HepG2 (cell line): ENCODE measurements around the gene SERPIND1. TPM values are rescaled to one million over a fixed set of nuclear protein-coding genes. Genes with fewer than 3 reads are reported as not detected.

Experiments used
- DR1 ChIP-seq: sonication (generic); formaldehyde crosslinking; IDR thresholded peaks from 2 replicates; pipeline ENCODE4 v1.8.0; 2021; ENCODE audit warnings: mild to moderate bottlenecking, missing genetic modification reagents, inconsistent platforms
- MTA3 ChIP-seq: sonication (generic); formaldehyde crosslinking; IDR thresholded peaks from 2 replicates; pipeline ENCODE4 v1.4.0; 2020; ENCODE audit warnings: missing genetic modification reagents
- NR1H2 ChIP-seq: sonication (generic); formaldehyde crosslinking; IDR thresholded peaks from 2 replicates; pipeline ENCODE4 v1.8.1; 2022; ENCODE audit warnings: low read depth, missing genetic modification reagents, borderline replicate concordance
- RBFOX2 ChIP-seq: fragments of 200-400 bp; formaldehyde crosslinking; IDR thresholded peaks from 2 replicates; pipeline ENCODE4 v1.6.1; 2017; ENCODE audit warnings: low read depth, mild to moderate bottlenecking, low read length
- SMAD3 ChIP-seq: sonication (generic); formaldehyde crosslinking; IDR thresholded peaks from 2 replicates; pipeline ENCODE4 v1.4.0; 2020; ENCODE audit warnings: missing genetic modification reagents
- TAF1 ChIP-seq: sonication (generic); formaldehyde crosslinking; IDR thresholded peaks from 2 replicates; pipeline ENCODE4 v1.4.0; 2020; ENCODE audit warnings: missing genetic modification reagents
- TSC22D2 ChIP-seq: sonication (generic); formaldehyde crosslinking; IDR thresholded peaks from 2 replicates; pipeline ENCODE4 v1.5.1; 2020; ENCODE audit warnings: missing genetic modification reagents, mild to moderate bottlenecking, borderline replicate concordance
- ZNF101 ChIP-seq: sonication (generic); formaldehyde crosslinking; IDR thresholded peaks from 2 replicates; pipeline ENCODE4 v1.4.0; 2020; ENCODE audit warnings: mild to moderate bottlenecking, low read depth, missing genetic modification reagents, borderline replicate concordance
- ZNF17 ChIP-seq: sonication (generic); formaldehyde crosslinking; IDR thresholded peaks from 2 replicates; pipeline ENCODE4 v1.5.0; 2020; ENCODE audit warnings: mild to moderate bottlenecking, missing genetic modification reagents
- ZNF260 ChIP-seq: sonication (generic); formaldehyde crosslinking; IDR thresholded peaks from 2 replicates; pipeline ENCODE4 v1.4.0; 2020; ENCODE audit warnings: missing genetic modification reagents, low read depth, mild to moderate bottlenecking, borderline replicate concordance
- ZNF431 ChIP-seq: sonication (generic); formaldehyde crosslinking; IDR thresholded peaks from 2 replicates; pipeline ENCODE4 v1.9.0; 2022; ENCODE audit warnings: missing genetic modification reagents, low read depth, mild to moderate bottlenecking, borderline replicate concordance
- ZNF451 ChIP-seq: sonication (generic); formaldehyde crosslinking; IDR thresholded peaks from 2 replicates; pipeline ENCODE4 v1.5.0; 2020; ENCODE audit warnings: mild to moderate bottlenecking, missing genetic modification reagents
- ZNF510 ChIP-seq: sonication (generic); formaldehyde crosslinking; IDR thresholded peaks from 2 replicates; pipeline ENCODE4 v1.4.0; 2020; ENCODE audit warnings: low read depth, mild to moderate bottlenecking, missing genetic modification reagents
- ZNF674 ChIP-seq: sonication (generic); formaldehyde crosslinking; IDR thresholded peaks from 2 replicates; pipeline ENCODE4 v1.5.0; 2020; ENCODE audit warnings: low read depth, mild to moderate bottlenecking, missing genetic modification reagents
- polyA plus RNA-seq, 8 experiments: library from polyadenylated mRNA; depleted of rRNA in 3 of 8; stranded (reverse) in 7 of 8; unstranded in 1 of 8; fragments of >200 nt; fragmentation: Illumina TruSeq in 4 of 8; extraction: Trizol in 4 of 8; gene quantifications; 2 replicates each; pipeline versions ENCODE4 v1.2.1 to v1.2.3, GENCODE V29; 2011 to 2016; ENCODE audit warnings: low read depth in 4 of 8, missing spikeins in 1 of 8, mixed read lengths in 1 of 8; ENCODE audit not compliant: insufficient read depth in 1 of 8
- total RNA-seq, 5 experiments: library from RNA; depleted of rRNA; stranded (reverse); fragments of >200 nt; fragmentation: Illumina TruSeq; extraction: Trizol; gene quantifications; 2 replicates each; pipeline ENCODE4 v1.2.3, GENCODE V29; 2016; ENCODE audit warnings: low read depth in 1 of 5
- TF ChIP-seq, protein P1 (sequence below): IDR thresholded peaks from 2 replicates; pipeline ENCODE4 v1.4.0; 2020; ENCODE audit warnings: mild to moderate bottlenecking, missing genetic modification reagents
- TF ChIP-seq, protein P2 (sequence below): sonication (generic); formaldehyde crosslinking; conservative IDR thresholded peaks from 2 replicates; pipeline ENCODE4 v1.8.0; 2022; ENCODE audit warnings: mild to moderate bottlenecking, moderate library complexity, missing genetic modification reagents
- TF ChIP-seq, protein P3 (sequence below): sonication (generic); formaldehyde crosslinking; IDR thresholded peaks from 2 replicates; pipeline ENCODE4 v1.4.0; 2020; ENCODE audit warnings: low read depth, mild to moderate bottlenecking, missing genetic modification reagents
- TF ChIP-seq, protein P4 (sequence below): sonication (generic); formaldehyde crosslinking; IDR thresholded peaks from 2 replicates; pipeline ENCODE4 v1.5.1; 2020; ENCODE audit warnings: mild to moderate bottlenecking, missing genetic modification reagents, borderline replicate concordance
- TF ChIP-seq, protein P5 (sequence below): sonication (generic); formaldehyde crosslinking; IDR thresholded peaks from 2 replicates; pipeline ENCODE4; 2020; ENCODE audit warnings: missing genetic modification reagents, mild to moderate bottlenecking, borderline replicate concordance

The SERPIND1 gene
- total and polyA plus RNA-seq, 2 of the 13 experiments (the other 11 are each of a cell fraction or from before 2014, with no cell fraction given) = 111 to 350 TPM

DNA sequence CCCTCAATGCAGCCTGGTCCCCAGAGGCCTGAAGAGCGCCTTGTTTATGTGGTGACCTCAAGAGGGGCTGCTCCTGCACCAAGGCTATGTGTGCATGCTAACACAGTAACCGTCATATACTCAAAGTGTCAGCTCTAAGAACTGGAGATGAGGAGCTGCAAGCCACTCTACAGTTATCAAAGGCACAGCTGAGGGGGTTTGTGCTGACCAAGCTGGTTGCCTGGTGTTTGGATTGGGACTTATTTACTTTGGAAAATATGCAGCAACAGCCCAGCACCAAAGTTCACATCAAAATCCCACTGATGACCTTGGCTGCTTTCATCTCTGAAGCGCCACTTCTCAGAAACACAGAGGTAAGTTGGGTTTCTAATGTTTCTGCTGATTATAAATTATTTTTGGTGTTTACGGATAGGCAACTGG is at the start of gene SERPIND1 (continued):
- TF ChIP-seq, protein P1, sequence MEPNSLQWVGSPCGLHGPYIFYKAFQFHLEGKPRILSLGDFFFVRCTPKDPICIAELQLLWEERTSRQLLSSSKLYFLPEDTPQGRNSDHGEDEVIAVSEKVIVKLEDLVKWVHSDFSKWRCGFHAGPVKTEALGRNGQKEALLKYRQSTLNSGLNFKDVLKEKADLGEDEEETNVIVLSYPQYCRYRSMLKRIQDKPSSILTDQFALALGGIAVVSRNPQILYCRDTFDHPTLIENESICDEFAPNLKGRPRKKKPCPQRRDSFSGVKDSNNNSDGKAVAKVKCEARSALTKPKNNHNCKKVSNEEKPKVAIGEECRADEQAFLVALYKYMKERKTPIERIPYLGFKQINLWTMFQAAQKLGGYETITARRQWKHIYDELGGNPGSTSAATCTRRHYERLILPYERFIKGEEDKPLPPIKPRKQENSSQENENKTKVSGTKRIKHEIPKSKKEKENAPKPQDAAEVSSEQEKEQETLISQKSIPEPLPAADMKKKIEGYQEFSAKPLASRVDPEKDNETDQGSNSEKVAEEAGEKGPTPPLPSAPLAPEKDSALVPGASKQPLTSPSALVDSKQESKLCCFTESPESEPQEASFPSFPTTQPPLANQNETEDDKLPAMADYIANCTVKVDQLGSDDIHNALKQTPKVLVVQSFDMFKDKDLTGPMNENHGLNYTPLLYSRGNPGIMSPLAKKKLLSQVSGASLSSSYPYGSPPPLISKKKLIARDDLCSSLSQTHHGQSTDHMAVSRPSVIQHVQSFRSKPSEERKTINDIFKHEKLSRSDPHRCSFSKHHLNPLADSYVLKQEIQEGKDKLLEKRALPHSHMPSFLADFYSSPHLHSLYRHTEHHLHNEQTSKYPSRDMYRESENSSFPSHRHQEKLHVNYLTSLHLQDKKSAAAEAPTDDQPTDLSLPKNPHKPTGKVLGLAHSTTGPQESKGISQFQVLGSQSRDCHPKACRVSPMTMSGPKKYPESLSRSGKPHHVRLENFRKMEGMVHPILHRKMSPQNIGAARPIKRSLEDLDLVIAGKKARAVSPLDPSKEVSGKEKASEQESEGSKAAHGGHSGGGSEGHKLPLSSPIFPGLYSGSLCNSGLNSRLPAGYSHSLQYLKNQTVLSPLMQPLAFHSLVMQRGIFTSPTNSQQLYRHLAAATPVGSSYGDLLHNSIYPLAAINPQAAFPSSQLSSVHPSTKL (CRISPR knock-in tag) = peak; percentile 91
- TF ChIP-seq TSC22D2 (CRISPR knock-in tag) (no peak), ZNF17 (CRISPR knock-in tag) (no peak), ZNF674 (CRISPR knock-in tag) (no peak), ZNF451 (CRISPR knock-in tag) (0 out of 2 replicates have a peak, but pooled peaks have one; percentile 38), MTA3 (CRISPR knock-in tag) (no peak), ZNF260 (CRISPR knock-in tag) (no peak), ZNF510 (CRISPR knock-in tag) (no peak), DR1 (CRISPR knock-in tag) (peak; percentile 74), SMAD3 (peak; percentile 65; the same call in 1 of the 2 replicates), RBFOX2 (peak; percentile 74), ZNF101 (no peak), ZNF431 (CRISPR knock-in tag) (no peak), NR1H2 (CRISPR knock-in tag) (no peak), TAF1 (CRISPR knock-in tag) (peak; percentile 73)
- TF ChIP-seq, protein P2, sequence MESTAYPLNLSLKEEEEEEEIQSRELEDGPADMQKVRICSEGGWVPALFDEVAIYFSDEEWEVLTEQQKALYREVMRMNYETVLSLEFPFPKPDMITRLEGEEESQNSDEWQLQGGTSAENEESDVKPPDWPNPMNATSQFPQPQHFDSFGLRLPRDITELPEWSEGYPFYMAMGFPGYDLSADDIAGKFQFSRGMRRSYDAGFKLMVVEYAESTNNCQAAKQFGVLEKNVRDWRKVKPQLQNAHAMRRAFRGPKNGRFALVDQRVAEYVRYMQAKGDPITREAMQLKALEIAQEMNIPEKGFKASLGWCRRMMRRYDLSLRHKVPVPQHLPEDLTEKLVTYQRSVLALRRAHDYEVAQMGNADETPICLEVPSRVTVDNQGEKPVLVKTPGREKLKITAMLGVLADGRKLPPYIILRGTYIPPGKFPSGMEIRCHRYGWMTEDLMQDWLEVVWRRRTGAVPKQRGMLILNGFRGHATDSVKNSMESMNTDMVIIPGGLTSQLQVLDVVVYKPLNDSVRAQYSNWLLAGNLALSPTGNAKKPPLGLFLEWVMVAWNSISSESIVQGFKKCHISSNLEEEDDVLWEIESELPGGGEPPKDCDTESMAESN (CRISPR knock-in tag) = no peak
- TF ChIP-seq, protein P3, sequence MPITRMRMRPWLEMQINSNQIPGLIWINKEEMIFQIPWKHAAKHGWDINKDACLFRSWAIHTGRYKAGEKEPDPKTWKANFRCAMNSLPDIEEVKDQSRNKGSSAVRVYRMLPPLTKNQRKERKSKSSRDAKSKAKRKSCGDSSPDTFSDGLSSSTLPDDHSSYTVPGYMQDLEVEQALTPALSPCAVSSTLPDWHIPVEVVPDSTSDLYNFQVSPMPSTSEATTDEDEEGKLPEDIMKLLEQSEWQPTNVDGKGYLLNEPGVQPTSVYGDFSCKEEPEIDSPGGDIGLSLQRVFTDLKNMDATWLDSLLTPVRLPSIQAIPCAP (CRISPR knock-in tag) = no peak
- TF ChIP-seq, protein P4, sequence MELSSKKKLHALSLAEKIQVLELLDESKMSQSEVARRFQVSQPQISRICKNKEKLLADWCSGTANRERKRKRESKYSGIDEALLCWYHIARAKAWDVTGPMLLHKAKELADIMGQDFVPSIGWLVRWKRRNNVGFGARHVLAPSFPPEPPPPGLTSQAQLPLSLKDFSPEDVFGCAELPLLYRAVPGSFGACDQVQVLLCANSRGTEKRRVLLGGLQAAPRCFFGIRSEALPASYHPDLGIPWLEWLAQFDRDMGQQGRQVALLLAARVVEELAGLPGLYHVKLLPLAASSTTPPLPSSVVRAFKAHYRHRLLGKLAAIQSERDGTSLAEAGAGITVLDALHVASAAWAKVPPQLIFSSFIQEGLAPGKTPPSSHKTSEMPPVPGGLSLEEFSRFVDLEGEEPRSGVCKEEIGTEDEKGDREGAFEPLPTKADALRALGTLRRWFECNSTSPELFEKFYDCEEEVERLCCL (CRISPR knock-in tag) = no peak
- TF ChIP-seq, protein P5, sequence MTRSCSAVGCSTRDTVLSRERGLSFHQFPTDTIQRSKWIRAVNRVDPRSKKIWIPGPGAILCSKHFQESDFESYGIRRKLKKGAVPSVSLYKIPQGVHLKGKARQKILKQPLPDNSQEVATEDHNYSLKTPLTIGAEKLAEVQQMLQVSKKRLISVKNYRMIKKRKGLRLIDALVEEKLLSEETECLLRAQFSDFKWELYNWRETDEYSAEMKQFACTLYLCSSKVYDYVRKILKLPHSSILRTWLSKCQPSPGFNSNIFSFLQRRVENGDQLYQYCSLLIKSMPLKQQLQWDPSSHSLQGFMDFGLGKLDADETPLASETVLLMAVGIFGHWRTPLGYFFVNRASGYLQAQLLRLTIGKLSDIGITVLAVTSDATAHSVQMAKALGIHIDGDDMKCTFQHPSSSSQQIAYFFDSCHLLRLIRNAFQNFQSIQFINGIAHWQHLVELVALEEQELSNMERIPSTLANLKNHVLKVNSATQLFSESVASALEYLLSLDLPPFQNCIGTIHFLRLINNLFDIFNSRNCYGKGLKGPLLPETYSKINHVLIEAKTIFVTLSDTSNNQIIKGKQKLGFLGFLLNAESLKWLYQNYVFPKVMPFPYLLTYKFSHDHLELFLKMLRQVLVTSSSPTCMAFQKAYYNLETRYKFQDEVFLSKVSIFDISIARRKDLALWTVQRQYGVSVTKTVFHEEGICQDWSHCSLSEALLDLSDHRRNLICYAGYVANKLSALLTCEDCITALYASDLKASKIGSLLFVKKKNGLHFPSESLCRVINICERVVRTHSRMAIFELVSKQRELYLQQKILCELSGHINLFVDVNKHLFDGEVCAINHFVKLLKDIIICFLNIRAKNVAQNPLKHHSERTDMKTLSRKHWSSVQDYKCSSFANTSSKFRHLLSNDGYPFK (CRISPR knock-in tag) = no peak
